Naive B cell (primary cell): Measurements from ENCODE around the gene GP9. TPM values are rescaled to one million over a fixed set of nuclear protein-coding genes. Genes with fewer than 3 reads are reported as not detected.
"Not testable (repeated sequence)": the region's sequence is repeated elsewhere in the genome, so short reads cannot be mapped to it uniquely, and the experiment has no call there.

Source experiments
- ATAC-seq, 2 donors: fragments of 150-1000 bp; cut with Tn5 transposase; 2 replicates each; pipeline ENCODE4 v1.10.0; 2021; ENCODE audit warnings: low read depth in 2 of 2, mild to moderate bottlenecking in 2 of 2, moderate library complexity in 2 of 2
- DNase-seq: peaks from one replicate; pipeline ENCODE4 v3.0.0; 2022
- H3K27ac Mint-ChIP-seq, 6 donors: one replicate each; pipeline ENCODE4 v1.8.0; 2020 to 2022; ENCODE audit warnings: mild to moderate bottlenecking in 6 of 6, mixed read lengths in 6 of 6, moderate library complexity in 5 of 6, inconsistent platforms in 2 of 6
- H3K27me3 Mint-ChIP-seq, 3 donors: one replicate each; pipeline ENCODE4 v1.8.0; 2021 to 2022; ENCODE audit warnings: mixed read lengths in 3 of 3, mild to moderate bottlenecking in 1 of 3
- H3K36me3 Mint-ChIP-seq, 2 donors: one replicate each; pipeline ENCODE4 v1.8.0; 2020 to 2022; ENCODE audit warnings: mixed read lengths in 2 of 2, inconsistent platforms in 1 of 2, mild to moderate bottlenecking in 1 of 2
- H3K4me1 Mint-ChIP-seq, 3 donors: one replicate each; pipeline ENCODE4 v1.8.0; 2020 to 2022; ENCODE audit warnings: mixed read lengths in 3 of 3, inconsistent platforms in 1 of 3, mild to moderate bottlenecking in 1 of 3, moderate library complexity in 1 of 3
- H3K4me3 Mint-ChIP-seq, 8 donors: one replicate each; pipeline ENCODE4 v1.8.0; 2020 to 2022; ENCODE audit warnings: mild to moderate bottlenecking in 8 of 8, mixed read lengths in 8 of 8, moderate library complexity in 8 of 8, inconsistent platforms in 2 of 8
- H3K9me3 Mint-ChIP-seq, 7 donors: one replicate each; pipeline ENCODE4 v1.8.0; 2020 to 2022; ENCODE audit warnings: mixed read lengths in 7 of 7, mild to moderate bottlenecking in 5 of 7, inconsistent platforms in 2 of 7, moderate library complexity in 1 of 7
- polyA plus RNA-seq, 6 donors: library from polyadenylated mRNA; unstranded; fragments of 300-500 nt; fragmentation: Illumina TruSeq; gene quantifications; one replicate each; pipeline ENCODE4 v1.2.3, GENCODE V29; 2021; ENCODE audit warnings: low read depth in 6 of 6

GP9 gene
- polyA plus RNA-seq, 6 donors from 2014 or later: 0.99 to 6.8 (median 4.1) TPM

- peaks cover 0 to 6% (median 4%) of the 10 kb centered on the region in 3 donors for H3K4me1 Mint-ChIP-seq
- H3K36me3 Mint-ChIP-seq: no peaks in the 10 kb centered on the region
- H3K9me3 Mint-ChIP-seq: no peaks in the 10 kb centered on the region
- peaks cover 12 to 31% (median 25%) of the 10 kb centered on the region in 3 donors for H3K27me3 Mint-ChIP-seq
- peak overlapping the region in 2 of 8 donors; percentile 25 to 50 for H3K4me3 Mint-ChIP-seq
- H3K27ac Mint-ChIP-seq: peak overlapping the region in 3 of 6 donors; percentile 21 to 67 (median 62)
- no peak for ATAC-seq
- DNase-seq: no peak
Measured at GRCh38 chr3:129061023-129061887, 676 bp downstream of the GP9 start.

DNA sequence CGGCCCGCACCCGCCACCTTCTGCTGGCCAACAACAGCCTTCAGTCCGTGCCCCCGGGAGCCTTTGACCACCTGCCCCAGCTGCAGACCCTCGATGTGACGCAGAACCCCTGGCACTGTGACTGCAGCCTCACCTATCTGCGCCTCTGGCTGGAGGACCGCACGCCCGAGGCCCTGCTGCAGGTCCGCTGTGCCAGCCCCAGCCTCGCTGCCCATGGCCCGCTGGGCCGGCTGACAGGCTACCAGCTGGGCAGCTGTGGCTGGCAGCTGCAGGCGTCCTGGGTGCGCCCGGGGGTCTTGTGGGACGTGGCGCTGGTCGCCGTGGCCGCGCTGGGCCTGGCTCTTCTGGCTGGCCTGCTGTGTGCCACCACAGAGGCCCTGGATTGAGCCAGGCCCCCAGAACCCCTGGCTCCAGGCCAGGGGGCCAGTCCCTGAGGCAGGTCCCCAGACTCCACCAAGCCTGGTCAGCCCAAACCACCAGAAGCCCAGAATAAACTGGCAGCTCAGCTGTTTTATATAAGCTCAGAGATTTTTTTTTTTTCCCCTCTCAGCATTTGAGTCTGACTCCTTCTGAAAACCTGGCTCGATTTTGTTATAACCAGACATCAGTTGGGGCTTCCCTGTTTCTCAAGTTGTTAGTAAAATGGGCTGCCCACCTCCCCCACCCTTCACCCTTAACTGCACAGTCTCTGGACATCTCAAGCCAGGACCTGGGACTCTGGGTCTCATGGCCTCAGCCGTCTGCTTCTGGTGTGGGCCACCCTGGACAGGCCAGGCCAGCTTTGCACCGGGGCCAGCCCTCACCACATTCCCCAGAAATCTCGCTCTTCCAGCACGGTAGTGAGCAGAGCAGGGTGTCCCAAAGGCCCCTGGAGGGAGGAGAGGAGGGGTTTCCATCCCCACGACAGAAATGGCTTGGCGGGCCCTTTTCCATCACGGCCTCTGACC lies 1.6 kb downstream of the GP9 start:
- H3K4me3 Mint-ChIP-seq: no peak overlapping the region

GRCh38 chr3:129063091-129063640 lies 2.6 kb downstream of the GP9 start:
- DNase-seq (no peak), ATAC-seq (no peak)
- H3K27me3 Mint-ChIP-seq: peaks cover 8 to 25% (median 10%) of the 10 kb centered on the region in 3 donors
- H3K27ac Mint-ChIP-seq: peak overlapping the region in 1 of 6 donors; percentile 45
- H3K36me3 Mint-ChIP-seq: no peaks in the 10 kb centered on the region
- H3K9me3 Mint-ChIP-seq: peaks cover 0 to 6% (median 0%) of the 10 kb centered on the region in 7 donors
- peaks cover 0 to 6% (median 5%) of the 10 kb centered on the region in 3 donors for H3K4me1 Mint-ChIP-seq
- no peak overlapping the region for H3K4me3 Mint-ChIP-seq

More for the DNA sequence above, 1.6 kb downstream of the GP9 start:
- Mint-ChIP-seq H3K27ac (peak overlapping the region in 1 of 6 donors; percentile 74), H3K9me3 (no peaks in the 10 kb centered on the region), H3K36me3 (no peaks in the 10 kb centered on the region), H3K4me1 (peaks cover 0 to 6% (median 4%) of the 10 kb centered on the region in 3 donors), H3K27me3 (peaks cover 7 to 28% (median 16%) of the 10 kb centered on the region in 3 donors)
- ATAC-seq: no peak
- no peak for DNase-seq

- Mint-ChIP-seq H3K27me3 (peaks cover 8 to 25% (median 10%) of the 10 kb centered on the region in 3 donors), H3K36me3 (no peaks in the 10 kb centered on the region), H3K4me1 (peaks cover 0 to 5% (median 0%) of the 10 kb centered on the region in 3 donors), H3K9me3 (peaks cover 0 to 6% (median 0%) of the 10 kb centered on the region in 7 donors), H3K4me3 (no peak overlapping the region), H3K27ac (no peak overlapping the region)
- no peak for DNase-seq
- ATAC-seq: no peak
Measured at GRCh38 chr3:129063841-129064482, 3.4 kb downstream of the GP9 start.

GRCh38 chr3:129065016-129065719 lies 4.6 kb downstream of the GP9 start:
- peaks cover 8 to 29% (median 15%) of the 10 kb centered on the region in 3 donors for H3K27me3 Mint-ChIP-seq
- ATAC-seq (no peak), DNase-seq (no peak)
- peaks cover 0 to 14% (median 4%) of the 10 kb centered on the region in 7 donors for H3K9me3 Mint-ChIP-seq
- H3K4me1 Mint-ChIP-seq: peaks cover 5 to 11% (median 6%) of the 10 kb centered on the region in 3 donors
- no peak overlapping the region for H3K27ac Mint-ChIP-seq
- H3K4me3 Mint-ChIP-seq: no peak overlapping the region
- no peaks in the 10 kb centered on the region for H3K36me3 Mint-ChIP-seq

GRCh38 chr3:129065720-129066073 lies 5.1 kb downstream of the GP9 start:
- H3K27ac Mint-ChIP-seq: no peak overlapping the region
- ATAC-seq: no peak

DNA sequence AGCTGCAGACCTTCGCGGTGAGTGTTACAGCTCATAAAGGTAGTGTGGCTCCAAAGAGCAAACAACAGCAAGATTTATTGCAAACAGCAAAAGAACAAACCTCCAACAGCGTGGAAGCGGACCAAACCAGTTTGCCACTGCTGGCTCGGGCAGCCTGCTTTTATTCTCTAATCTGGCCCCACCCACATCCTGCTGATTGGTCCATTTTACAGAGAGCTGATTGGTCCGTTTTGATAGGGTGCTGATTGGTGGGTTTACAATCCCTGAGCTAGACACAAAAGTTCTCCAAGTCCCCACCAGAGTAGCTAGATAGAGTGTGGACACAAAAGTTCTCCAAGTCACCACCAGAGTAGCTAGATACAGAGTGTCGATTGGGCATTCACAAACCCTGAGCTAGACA lies 7.1 kb downstream of the GP9 start:
- DNase-seq, H3K27ac Mint-ChIP-seq, H3K36me3 Mint-ChIP-seq: not testable (repeated sequence)
- Mint-ChIP-seq H3K9me3 (peaks cover 0 to 14% (median 5%) of the 10 kb centered on the region in 7 donors), H3K4me3 (peak overlapping the region; percentile 51 to 79 (median 59)), H3K27me3 (peaks cover 8 to 20% (median 20%) of the 10 kb centered on the region in 3 donors), H3K4me1 (peaks cover 9 to 18% (median 9%) of the 10 kb centered on the region in 3 donors)
- ATAC-seq: peak in 1 of 2 donors; percentile 27

More at GRCh38 chr3:129065720-129066073, 5.1 kb downstream of the GP9 start:
- no peaks in the 10 kb centered on the region for H3K36me3 Mint-ChIP-seq
- peaks cover 9 to 17% (median 9%) of the 10 kb centered on the region in 3 donors for H3K4me1 Mint-ChIP-seq
- H3K27me3 Mint-ChIP-seq: peaks cover 8 to 30% (median 20%) of the 10 kb centered on the region in 3 donors
- H3K9me3 Mint-ChIP-seq: peaks cover 0 to 14% (median 5%) of the 10 kb centered on the region in 7 donors
- no peak for DNase-seq
- no peak overlapping the region for H3K4me3 Mint-ChIP-seq

- H3K4me1 Mint-ChIP-seq: peaks cover 9 to 18% (median 9%) of the 10 kb centered on the region in 3 donors
- peaks cover 8 to 21% (median 16%) of the 10 kb centered on the region in 3 donors for H3K27me3 Mint-ChIP-seq
- peak overlapping the region; percentile 57 to 79 (median 59) for H3K4me3 Mint-ChIP-seq
- no peak overlapping the region for H3K27ac Mint-ChIP-seq
- no peaks in the 10 kb centered on the region for H3K36me3 Mint-ChIP-seq
- ATAC-seq: peak; percentile 27 to 40
- DNase-seq: no peak
- peaks cover 0 to 14% (median 5%) of the 10 kb centered on the region in 7 donors for H3K9me3 Mint-ChIP-seq
Measured at GRCh38 chr3:129068291-129068886, 7.8 kb downstream of the GP9 start.

- Mint-ChIP-seq H3K27me3 (peaks cover 8 to 21% (median 16%) of the 10 kb centered on the region in 3 donors), H3K9me3 (peaks cover 0 to 14% (median 5%) of the 10 kb centered on the region in 7 donors), H3K4me3 (peak overlapping the region in 3 of 8 donors; percentile 57 to 61 (median 60)), H3K4me1 (peaks cover 9 to 18% (median 9%) of the 10 kb centered on the region in 3 donors)
- H3K36me3 Mint-ChIP-seq, DNase-seq, H3K27ac Mint-ChIP-seq: not testable (repeated sequence)
- peak in 1 of 2 donors; percentile 8 for ATAC-seq
Measured at GRCh38 chr3:129069313-129070085, 8.9 kb downstream of the GP9 start.

DNA sequence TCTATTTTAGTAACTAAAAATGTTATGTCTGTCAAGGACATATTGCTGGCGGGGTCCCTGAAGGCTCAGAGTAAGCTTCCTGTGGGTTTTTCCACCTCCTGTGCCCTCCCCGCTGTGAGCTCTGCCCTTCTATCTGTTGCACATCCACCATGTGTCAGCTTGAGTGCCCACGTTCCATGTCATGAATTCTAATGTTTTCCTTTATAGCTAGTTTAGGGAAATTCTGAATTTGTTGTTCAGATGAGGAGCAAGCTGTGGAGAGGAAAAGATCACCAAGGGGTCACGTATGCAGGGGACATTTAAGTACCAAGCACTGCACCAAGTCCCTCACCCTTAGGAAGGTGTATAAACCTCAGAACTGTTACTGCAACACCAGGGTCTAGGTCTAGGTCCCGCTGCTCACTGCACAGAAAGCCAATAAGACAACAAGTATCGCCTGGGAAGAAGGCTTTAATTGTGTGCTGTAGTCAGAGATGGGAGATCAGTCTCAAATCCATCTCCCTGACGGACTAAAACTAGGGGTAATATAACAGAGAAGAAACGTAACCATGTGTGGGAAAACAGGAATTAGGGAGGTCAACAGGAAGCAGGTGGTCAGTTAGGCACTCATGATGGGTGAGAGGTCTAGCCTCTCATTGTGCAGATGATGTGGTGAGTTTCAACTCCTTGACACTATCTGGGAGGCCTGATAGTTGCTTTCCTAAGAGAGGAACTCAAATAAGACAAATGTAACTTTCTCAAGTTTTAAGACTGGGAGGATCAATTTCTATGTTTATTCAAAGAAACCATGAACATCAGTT lies 9.7 kb downstream of the GP9 start:
- peaks cover 9 to 18% (median 9%) of the 10 kb centered on the region in 3 donors for H3K4me1 Mint-ChIP-seq
- H3K9me3 Mint-ChIP-seq: peaks cover 0 to 14% (median 5%) of the 10 kb centered on the region in 7 donors
- H3K4me3 Mint-ChIP-seq: peak overlapping the region in 4 of 8 donors; percentile 1 to 61 (median 32)
- DNase-seq (no peak), ATAC-seq (peak; percentile 30 to 52)
- H3K36me3 Mint-ChIP-seq: no peaks in the 10 kb centered on the region
- peak overlapping the region in 2 of 6 donors; percentile 3 to 22 for H3K27ac Mint-ChIP-seq
- H3K27me3 Mint-ChIP-seq: peaks cover 8 to 24% (median 16%) of the 10 kb centered on the region in 3 donors
